Pulmonary artery endothelial cell (primary cell): ENCODE data around the gene LMBR1L. TPM values are rescaled to one million over a fixed set of nuclear protein-coding genes. Genes with fewer than 3 reads are reported as not detected.
"Not testable (repeated sequence)": the region's sequence is repeated elsewhere in the genome, so short reads cannot be mapped to it uniquely, and the experiment has no call there.

Experiments
- DNase-seq: peaks from one replicate; pipeline ENCODE4 v3.0.0-alpha.2; 2011; ENCODE audit warnings: low read depth, low spot score
- total RNA-seq: library from RNA; depleted of rRNA; stranded (reverse); fragments of >200 nt; gene quantifications from 2 replicates; pipeline ENCODE4 v1.2.3, GENCODE V29; 2014

The LMBR1L gene
- 69.8 and 73.5 TPM in 2 replicates for total RNA-seq

- peak; percentile 95 for DNase-seq
These were observed at the start of gene LMBR1L for GRCh38 chr12:49110464-49111155. Gene LMBR1L (minus strand): TSS chr12:49110847. CDS start chr12:49110555, 292 bp downstream.

GRCh38 chr12:49160399-49160798, 49.8 kb upstream of the LMBR1L start:
- DNase-seq = no peak

DNA sequence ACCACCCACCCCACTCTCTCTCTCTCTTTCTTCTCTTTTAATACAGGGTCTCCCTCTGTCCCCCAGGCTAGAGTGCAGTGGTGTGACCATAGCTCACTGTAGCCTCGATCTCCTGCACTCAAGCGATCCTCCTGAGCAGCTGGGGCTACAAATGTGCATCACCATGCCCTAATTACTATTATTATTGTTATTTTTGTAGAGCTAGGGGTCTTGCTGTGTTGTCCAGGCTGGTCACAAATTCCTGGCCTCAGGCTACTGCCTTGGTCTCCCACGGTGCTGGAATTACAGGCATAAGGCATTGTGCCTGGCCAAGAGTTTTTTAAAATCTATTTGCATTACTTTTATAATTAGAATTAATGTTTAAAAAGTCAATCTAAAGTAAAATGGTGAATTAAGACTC, 43.6 kb upstream of the LMBR1L start:
- no peak for DNase-seq

DNA sequence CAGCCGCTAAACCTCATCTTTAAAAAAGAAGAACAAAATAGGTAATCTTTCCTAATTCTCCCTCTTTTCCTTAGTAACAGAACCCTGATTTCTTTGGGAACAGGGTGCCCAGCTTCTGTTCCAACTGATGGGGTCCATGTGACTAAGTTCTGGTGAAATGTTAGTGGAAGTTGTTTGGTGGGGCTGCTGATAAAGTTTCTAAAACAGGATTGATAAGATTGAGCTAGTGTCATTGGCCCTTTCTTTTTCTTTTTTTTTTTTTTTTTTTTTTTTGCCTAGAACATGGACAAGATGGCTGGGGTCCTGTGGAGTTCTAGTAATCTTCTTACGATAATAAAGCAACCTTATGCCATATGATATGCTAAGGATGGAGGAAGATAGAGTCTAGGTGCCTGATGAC, 36.7 kb upstream of the LMBR1L start:
- DNase-seq = no peak

DNA sequence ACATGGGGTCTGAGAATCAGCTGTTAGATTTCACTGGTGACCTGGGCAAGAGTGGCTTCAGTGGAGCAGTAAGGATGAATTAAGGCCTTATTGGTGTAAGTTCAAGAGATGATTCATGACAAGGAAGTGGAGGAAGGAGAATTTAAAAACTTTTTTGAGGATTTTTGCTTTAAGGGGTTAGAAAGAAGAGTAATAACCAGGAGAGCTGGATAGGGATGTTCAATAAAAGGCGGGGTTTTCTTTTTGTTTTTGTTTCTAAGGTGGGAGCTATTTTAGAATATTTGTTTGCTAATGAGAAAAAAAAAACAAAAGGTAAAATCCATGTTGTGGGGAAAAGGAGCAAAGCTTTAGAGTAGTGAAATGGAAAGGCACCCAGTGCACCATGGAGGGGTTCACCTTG, 35.8 kb upstream of the LMBR1L start:
- DNase-seq = no peak

DNA sequence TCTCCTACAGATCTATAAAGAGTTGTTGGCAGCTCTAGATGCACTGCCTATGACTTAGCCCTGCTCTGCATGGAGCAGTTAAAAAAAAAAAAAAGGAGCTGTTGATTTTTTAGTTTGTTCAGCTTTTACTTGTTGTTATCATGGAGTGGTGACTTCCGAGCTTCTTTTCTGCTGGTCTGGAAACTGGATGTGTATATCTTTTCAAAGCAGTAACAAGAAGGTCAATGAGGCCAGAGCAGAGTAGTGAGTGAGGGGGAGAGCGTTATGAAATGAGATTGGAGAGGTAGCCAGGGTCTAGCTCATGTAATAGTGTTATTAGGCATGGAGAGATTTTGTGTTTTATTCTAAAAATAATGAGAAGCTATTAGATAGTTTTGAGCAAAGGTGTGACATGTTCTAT, 33.7 kb upstream of the LMBR1L start:
- DNase-seq = no peak

DNA sequence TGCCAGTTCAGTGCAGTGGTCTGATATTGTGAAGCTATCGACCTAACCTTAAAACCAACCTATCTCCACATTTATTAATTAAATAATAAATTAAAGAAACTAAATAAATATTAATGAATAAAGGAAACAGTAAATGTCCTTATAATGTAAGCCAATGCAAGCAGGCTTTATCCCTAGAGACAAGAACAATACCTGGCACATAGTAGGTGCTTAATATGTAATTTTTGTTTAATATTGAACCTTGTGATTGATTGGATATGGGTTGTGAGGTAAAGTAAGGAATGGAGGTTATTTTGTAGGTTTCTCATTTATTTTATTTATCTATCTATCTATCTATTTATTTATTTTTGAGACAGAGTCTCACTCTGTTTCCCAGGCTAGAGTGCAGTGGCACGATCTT, 28.4 kb upstream of the LMBR1L start:
- DNase-seq = no peak

DNA sequence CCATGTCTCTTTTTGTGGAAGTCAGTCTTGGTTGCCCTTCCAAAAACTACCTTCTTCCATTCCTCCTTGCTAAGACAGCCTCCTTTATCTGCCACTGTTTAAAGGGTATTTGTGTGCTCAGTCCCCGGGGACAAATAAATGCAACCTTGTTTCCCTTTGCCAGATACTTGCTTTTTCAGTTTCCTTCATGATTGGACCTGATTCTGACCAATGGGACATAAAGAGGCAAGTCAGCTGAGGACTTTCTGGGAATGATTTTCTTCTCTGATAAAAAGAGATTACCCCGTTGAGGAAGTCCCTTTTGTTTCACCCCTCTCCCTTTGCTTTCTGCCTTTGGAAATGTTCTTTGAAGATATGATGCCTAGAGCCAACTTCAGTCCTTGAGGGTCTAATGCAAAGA, 27.9 kb upstream of the LMBR1L start:
- DNase-seq = no peak

- DNase-seq = no peak
These were observed 26.8 kb upstream of the LMBR1L start for GRCh38 chr12:49137476-49137875.

DNA sequence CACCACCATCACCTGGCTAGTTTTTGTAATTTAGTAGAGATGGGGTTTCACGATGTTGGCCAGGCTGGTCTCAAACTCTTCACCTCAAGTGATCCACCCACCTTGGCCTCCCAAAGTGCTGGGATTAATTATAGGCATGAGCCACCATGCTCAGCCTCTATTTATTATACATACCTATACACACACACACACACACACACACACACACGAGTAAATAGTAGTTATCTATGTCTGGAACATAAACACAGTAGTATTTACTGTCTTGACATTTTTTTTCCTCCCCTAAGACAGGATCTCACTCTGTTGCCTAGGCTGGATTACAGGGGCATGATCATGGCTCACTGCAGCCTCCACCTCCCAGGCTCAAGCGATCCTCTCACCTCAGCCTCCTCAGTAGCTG, 26.4 kb upstream of the LMBR1L start:
- DNase-seq = not testable (repeated sequence)

- no peak for DNase-seq
These were observed 22.9 kb upstream of the LMBR1L start for GRCh38 chr12:49133590-49133989.

DNA sequence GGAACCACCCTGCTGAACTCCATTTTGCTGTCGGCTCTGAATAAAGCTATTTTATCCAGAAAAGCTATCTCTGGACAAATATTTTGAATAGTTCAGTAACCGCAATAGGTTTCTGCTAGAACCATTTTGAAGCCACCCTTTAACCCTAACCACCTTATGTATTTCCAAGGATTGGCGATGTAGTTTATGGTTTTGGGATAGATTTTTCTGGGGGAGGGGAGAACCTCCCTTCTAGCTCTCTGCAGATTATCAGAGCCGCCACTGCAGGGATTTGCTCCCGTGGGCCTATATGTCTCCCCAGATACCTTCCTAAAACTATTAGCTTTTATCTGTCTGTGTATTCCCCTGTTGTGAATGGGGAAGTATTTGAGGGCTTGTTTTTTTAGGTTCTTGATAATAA, 22.4 kb upstream of the LMBR1L start:
- DNase-seq = no peak

- DNase-seq = no peak
These were observed 21.3 kb upstream of the LMBR1L start for GRCh38 chr12:49131894-49132461.

GRCh38 chr12:49131051-49131893, 20.6 kb upstream of the LMBR1L start, which contains the start of gene TUBA1B:
Gene TUBA1B (minus strand): TSS chr12:49131395. CDS start chr12:49131300, 95 bp downstream.
- peak; percentile 57 for DNase-seq

DNA sequence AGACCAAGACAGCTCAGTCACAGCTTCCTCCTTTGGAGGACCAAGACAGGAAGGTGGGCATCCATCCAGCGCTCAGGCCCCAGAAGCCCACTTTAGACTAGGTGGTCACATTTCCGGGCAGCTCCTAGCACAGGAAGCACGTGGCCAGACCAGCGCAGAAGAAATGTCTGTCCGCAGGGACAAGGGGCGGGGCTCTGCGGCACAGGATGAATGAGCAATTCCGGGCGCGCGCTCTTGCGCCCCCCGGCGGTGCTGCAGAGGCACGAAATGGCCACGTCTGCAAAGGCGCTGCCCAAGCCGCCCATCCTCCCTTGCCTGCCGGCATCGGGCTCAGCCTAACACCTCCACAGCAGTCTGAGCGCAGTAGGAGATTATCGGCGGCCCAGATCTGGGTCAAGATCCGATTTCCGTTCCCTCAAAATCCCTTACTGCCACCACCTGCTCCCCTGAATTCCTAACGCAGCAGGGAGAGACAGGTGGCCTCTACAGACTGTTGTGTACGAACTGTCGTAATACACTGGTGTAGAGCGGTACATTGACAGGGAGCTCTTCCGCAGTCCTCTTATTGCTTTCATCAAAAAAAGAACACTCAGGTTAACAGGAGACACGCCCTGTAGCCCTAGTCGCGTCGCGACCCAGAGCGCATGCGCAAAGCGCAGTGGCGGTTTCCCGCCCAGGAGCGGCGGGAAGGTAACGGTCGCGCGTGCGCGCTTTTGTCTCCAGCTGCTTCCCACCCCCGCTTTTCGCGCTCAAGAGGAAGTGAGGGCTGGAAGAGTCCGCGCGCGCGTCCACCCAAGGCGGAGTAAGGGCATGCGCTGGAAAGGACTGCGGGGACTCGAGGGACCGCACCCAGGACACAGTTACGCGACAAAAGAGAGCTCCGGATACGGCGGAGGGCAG, 19.8 kb upstream of the LMBR1L start:
- DNase-seq = peak; percentile 88

GRCh38 chr12:49129332-49130150, 18.9 kb upstream of the LMBR1L start:
- DNase-seq = no peak

DNA sequence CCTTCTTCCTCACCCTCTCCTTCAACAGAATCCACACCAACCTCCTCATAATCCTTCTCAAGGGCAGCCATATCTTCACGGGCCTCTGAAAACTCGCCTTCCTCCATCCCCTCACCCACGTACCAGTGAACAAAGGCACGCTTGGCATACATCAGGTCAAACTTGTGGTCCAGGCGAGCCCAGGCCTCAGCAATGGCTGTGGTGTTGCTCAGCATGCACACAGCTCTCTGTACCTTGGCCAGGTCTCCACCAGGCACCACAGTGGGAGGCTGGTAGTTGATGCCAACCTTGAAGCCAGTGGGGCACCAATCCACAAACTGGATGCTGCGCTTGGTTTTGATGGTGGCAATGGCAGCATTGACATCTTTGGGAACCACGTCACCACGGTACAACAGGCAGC, 17.3 kb upstream of the LMBR1L start:
- DNase-seq = not testable (repeated sequence)

DNA sequence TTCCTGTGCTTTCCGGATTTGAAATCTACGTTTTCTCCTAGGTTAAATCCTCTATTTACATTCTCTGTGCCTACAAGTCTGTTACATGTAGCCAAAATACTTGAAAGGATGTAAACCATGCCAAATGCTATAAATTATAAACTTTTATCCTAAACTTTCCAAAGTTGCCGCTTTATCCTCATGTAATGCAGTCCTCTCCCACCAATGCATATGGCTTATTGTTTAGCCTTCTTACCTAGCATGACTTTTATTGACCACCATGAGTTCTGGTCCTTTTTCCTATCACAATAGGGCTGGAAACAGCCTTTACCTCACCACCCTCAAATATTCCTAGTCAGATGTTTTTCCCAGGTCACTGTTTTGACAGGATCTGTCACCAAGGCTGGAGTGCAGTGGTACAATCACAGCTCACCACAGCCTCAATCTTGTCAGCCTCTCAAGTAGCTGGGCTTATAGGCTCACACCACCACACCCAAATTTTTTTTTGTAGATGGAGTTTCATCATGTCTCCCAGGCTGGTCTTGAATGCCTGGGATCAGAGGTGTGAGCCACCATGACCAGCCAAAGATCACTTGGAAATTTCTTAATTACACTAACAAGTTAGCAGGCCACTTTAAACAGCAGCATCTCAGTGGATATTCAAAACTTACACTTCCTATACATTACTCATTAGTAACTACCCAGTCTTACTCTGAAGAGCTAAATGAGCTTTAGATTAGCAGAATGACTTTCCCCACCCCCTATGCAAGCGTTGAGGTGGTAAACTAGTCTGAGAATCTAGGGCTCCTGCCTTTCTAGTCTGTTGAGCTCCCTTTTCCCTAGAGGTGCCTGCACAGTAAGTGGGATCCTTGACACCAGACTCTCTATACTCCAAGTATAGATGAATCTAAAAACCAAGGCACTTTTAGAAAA, 16.5 kb upstream of the LMBR1L start:
- no peak for DNase-seq

DNA sequence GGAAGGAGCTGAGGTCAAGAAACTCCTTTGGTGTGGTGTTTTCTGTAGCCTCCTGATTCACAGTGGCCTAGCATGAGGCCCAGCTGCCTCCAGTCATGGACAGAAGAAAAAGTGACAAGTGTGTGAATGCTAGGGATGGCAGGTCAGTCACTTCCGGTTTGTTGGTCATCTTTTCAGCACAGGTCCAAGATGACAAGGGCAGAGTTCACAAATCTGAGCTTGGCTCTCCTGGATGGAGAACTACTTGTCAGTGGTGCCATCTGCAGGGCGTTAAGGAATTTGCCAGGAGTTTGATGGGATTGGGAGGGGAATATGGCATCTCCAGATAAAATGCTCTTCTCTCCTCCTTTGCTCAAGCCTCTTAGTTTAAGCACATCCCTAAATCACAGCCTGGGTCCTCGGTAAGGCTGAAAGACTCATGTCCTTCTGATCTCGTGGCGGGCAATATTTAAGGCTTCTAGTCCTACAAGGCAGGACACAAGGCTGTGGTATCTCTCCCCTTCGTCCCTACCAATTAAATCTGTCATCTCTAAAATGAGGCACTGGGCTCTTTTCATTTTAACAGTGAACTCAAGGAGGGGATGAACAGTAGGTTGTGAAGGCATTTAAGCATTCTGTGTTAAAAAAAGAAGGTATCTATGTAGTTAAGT, 10.5 kb upstream of the LMBR1L start:
- no peak for DNase-seq
